Stimulated activated naive B cell treated with anti-CD40 and anti-IgM and Interleukin-4, amounts not matched to agents 10 μg/mL and 1 μg/mL and 100 μg/mL, for 72 hours (primary cell): ENCODE results near the gene RPP38.

Experiments
- ATAC-seq, 2 donors: fragments of 150-1000 bp; cut with Tn5 transposase; replicated peaks; 2 replicates each; pipeline ENCODE4 v1.10.0; 2021; ENCODE audit warnings: moderate library complexity in 1 of 2
- DNase-seq: peaks from one replicate; pipeline ENCODE4 v3.0.0; 2021
- H3K27ac Mint-ChIP-seq: one replicate; pipeline ENCODE4 v1.8.0; 2022; ENCODE audit warnings: mild to moderate bottlenecking, mixed read lengths
- H3K27me3 Mint-ChIP-seq, 2 donors: one replicate each; pipeline ENCODE4 v1.8.0; 2022; ENCODE audit warnings: mixed read lengths in 2 of 2
- H3K36me3 Mint-ChIP-seq, 2 donors: one replicate each; pipeline ENCODE4 v1.8.0; 2022; ENCODE audit warnings: mixed read lengths in 2 of 2, mild to moderate bottlenecking in 1 of 2
- H3K4me1 Mint-ChIP-seq, 2 donors: one replicate each; pipeline ENCODE4 v1.8.0; 2022; ENCODE audit warnings: mixed read lengths in 2 of 2, mild to moderate bottlenecking in 1 of 2
- H3K4me3 Mint-ChIP-seq, 2 donors: one replicate each; pipeline ENCODE4 v1.8.0; 2022; ENCODE audit warnings: mild to moderate bottlenecking in 2 of 2, mixed read lengths in 2 of 2, moderate library complexity in 1 of 2
- H3K9me3 Mint-ChIP-seq, 2 donors: one replicate each; pipeline ENCODE4 v1.8.0; 2022; ENCODE audit warnings: mixed read lengths in 2 of 2, mild to moderate bottlenecking in 1 of 2

RPP38 gene

DNA sequence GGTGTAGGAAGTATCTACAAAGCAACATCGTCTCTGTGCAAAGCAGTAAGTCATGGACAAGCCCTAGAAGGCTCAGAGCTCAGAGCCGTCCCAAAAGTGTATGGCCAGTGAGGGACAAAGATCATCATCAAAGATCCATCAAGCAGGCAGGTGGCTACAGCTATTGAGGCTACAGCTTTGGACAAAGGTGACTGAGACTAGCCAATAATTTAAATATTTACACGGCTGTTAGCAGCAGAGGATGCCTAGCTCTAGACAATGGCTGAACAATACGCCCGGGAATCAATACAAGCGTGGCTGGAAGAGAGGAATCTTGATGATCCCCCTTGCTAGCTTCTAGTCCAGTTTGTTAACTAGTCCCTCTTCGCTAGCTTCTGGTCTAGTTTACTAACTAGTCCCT lies 53.4 kb downstream of the RPP38 start:
- no peaks in the 10 kb centered on the region for H3K36me3 Mint-ChIP-seq
- H3K4me3 Mint-ChIP-seq: no peak overlapping the region
- no peak overlapping the region for H3K27ac Mint-ChIP-seq

DNA sequence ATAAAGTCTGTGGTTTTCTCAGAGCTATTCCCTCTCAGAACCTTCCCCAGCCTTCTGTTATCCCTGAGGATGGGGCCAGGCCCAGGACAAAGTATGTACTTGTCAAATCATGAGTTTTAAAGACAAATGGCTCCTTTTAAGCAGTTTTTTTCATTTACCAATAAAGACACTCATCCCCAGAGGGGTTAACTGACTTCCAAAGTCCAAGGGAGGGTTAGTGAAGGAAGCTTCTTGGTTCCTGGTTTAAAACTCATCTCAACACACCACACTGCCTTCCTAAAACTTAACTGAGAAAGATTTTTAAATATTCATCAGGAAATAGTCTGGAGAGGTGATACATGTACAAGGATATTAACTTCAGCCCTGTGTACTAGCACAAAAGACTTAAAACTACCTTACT lies 55.4 kb downstream of the RPP38 start:
- H3K27ac Mint-ChIP-seq: no peak overlapping the region
- no peaks in the 10 kb centered on the region for H3K9me3 Mint-ChIP-seq
- peaks cover 0 to 6% of the 10 kb centered on the region in 2 donors for H3K4me1 Mint-ChIP-seq
- no peak overlapping the region for H3K4me3 Mint-ChIP-seq
- H3K36me3 Mint-ChIP-seq: peaks cover 2 to 3% of the 10 kb centered on the region in 2 donors
- no peaks in the 10 kb centered on the region for H3K27me3 Mint-ChIP-seq
- DNase-seq: no peak
- no peak for ATAC-seq

More for the DNA sequence above, 53.4 kb downstream of the RPP38 start:
- ATAC-seq: no peak
- Mint-ChIP-seq H3K27me3 (no peaks in the 10 kb centered on the region), H3K4me1 (peaks cover 2 to 5% of the 10 kb centered on the region in 2 donors), H3K9me3 (no peaks in the 10 kb centered on the region)
- no peak for DNase-seq
